AG04450 (cell line): ENCODE data around the gene ABLIM3. TPM values are rescaled to one million over a fixed set of nuclear protein-coding genes. Genes with fewer than 3 reads are reported as not detected.

Source experiments
- CTCF ChIA-PET: fragments of 300-600, 350-600 bp; formaldehyde crosslinking; extraction: SDS; loops from one replicate; lab custom pipeline; 2022; ENCODE audit warnings: antibody characterized with exemption, inconsistent platforms; lab: Charles Lee
- POLR2A ChIA-PET: fragments of 350-600 bp; formaldehyde crosslinking; extraction: SDS; loops from one replicate; lab custom pipeline; 2021; ENCODE audit warnings: antibody characterized with exemption, inconsistent platforms; lab: Yijun Ruan, JAX
- DNase-seq: peaks from one replicate; pipeline ENCODE4 v3.0.0-alpha.2; 2011; ENCODE audit warnings: low read depth, low spot score
- H3K27ac ChIP-seq: one replicate; pipeline ENCODE4 v1.5.1; 2012; ENCODE audit warnings: low read depth, low read length, control low read depth
- H3K27me3 ChIP-seq: one replicate; pipeline ENCODE4 v1.6.0; 2012; ENCODE audit warnings: low read length; ENCODE audit not compliant: control insufficient read depth, insufficient read depth
- H3K4me3 ChIP-seq: 2 replicates; pipeline ENCODE4 v1.5.1; 2011; ENCODE audit warnings: mild to moderate bottlenecking, low read depth, low read length, control low read depth
- H3K9me3 ChIP-seq: 2 replicates; pipeline ENCODE4 v1.5.1; 2012; ENCODE audit warnings: low read length; ENCODE audit not compliant: control insufficient read depth, insufficient read depth
- CTCF ChIP-seq: IDR thresholded peaks from 2 replicates; pipeline ENCODE4 v1.5.1; 2011; ENCODE audit warnings: low read depth, low read length, control low read depth, inconsistent platforms
- polyA plus RNA-seq: library from polyadenylated mRNA; depleted of rRNA; stranded (reverse); fragments of >200 nt; gene quantifications from 2 replicates; pipeline ENCODE4 v1.2.3, GENCODE V29; 2011

The ABLIM3 gene
- polyA plus RNA-seq, 1 experiment = 52.6 TPM

GRCh38 chr5:149160291-149160787 is 19.0 kb downstream of the ABLIM3 start:
- ChIA-PET CTCF (interaction anchor here (11.9 kb wide), 1 partner anchor 19 kb away, joined by 70 read pairs; the partner anchor contains the start of gene ABLIM3), POLR2A (interaction anchor here (1.2 kb wide), 1 partner anchor 70 kb away, joined by 3 read pairs; no protein-coding TSS in a partner anchor)
- H3K27ac ChIP-seq = no peak overlapping the region
- TF ChIP-seq CTCF = no peak
- no peaks in the 10 kb centered on the region for H3K27me3 ChIP-seq
- H3K9me3 ChIP-seq = no peaks in the 10 kb centered on the region
- DNase-seq = no peak
- H3K4me3 ChIP-seq = no peak overlapping the region

GRCh38 chr5:149161026-149161687 is 19.9 kb downstream of the ABLIM3 start:
- no peak for TF ChIP-seq CTCF
- POLR2A ChIA-PET = interaction anchor here (1.2 kb wide), 1 partner anchor 69 kb away, joined by 3 read pairs; no protein-coding TSS in a partner anchor
- H3K4me3 ChIP-seq = no peak overlapping the region
- H3K27me3 ChIP-seq = no peaks in the 10 kb centered on the region
- H3K27ac ChIP-seq = no peak overlapping the region
- no peak for DNase-seq
- CTCF ChIA-PET = interaction anchor here (1.5 to 11.9 kb wide), 2 partner anchors 20 to 204 kb away, joined by 3 to 70 read pairs; partner anchors contain the start of gene ABLIM3
- no peaks in the 10 kb centered on the region for H3K9me3 ChIP-seq

GRCh38 chr5:149161850-149162249 is 20.6 kb downstream of the ABLIM3 start:
- no peak for TF ChIP-seq CTCF
- no peak for DNase-seq
- Histone ChIP-seq H3K27ac (no peak overlapping the region), H3K27me3 (no peaks in the 10 kb centered on the region), H3K9me3 (no peaks in the 10 kb centered on the region), H3K4me3 (no peak overlapping the region)
- CTCF ChIA-PET = interaction anchor here (1.5 to 11.9 kb wide), 2 partner anchors 20 to 204 kb away, joined by 3 to 70 read pairs; partner anchors contain the start of gene ABLIM3
- POLR2A ChIA-PET = no interaction called here

DNA sequence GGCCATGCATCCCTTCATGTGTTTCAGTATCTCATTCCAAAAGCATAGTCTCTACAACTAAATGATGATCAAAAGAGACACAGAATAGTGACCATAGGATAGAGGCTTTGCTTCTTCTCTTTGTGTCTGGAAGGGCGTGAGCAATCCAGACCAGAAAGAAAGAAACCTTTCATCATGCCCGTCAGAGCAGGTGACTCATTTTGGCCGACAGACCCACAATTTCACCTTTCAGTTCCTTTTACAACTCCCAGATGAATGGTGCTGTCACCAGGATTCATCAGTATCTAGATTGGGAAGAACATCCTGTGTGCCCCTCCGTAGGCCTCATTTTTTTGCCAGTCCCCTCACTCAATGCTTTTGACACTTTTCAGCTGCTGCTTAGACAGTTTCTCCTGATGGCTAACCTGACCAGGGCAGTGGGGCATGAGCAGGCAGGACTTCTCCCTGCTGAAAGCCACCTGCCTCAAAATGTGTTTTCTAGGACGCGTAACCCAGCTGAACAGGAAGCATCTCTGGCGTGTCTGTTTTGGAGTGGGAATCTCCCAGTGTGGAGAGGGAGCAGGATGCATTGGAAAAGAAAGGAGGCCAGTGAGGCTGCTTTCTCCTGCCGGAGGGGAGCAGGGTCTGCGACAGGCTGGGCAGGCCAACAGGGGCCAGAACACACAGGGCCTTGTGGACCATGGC is 21.2 kb downstream of the ABLIM3 start:
- ChIA-PET CTCF (interaction anchor here (1.5 to 11.9 kb wide), 2 partner anchors 21 to 205 kb away, joined by 3 to 70 read pairs; partner anchors contain the start of gene ABLIM3), POLR2A (no interaction called here)
- H3K9me3 ChIP-seq = no peaks in the 10 kb centered on the region
- H3K27ac ChIP-seq = no peak overlapping the region
- no peak for DNase-seq
- H3K27me3 ChIP-seq = no peaks in the 10 kb centered on the region
- TF ChIP-seq CTCF = no peak
- H3K4me3 ChIP-seq = no peak overlapping the region

- POLR2A ChIA-PET = interaction anchor here (0.6 kb wide), 1 partner anchor 41 kb away, joined by 4 read pairs; no protein-coding TSS in a partner anchor
- no peak overlapping the region for H3K4me3 ChIP-seq
- CTCF ChIA-PET = interaction anchor here (1.1 to 1.2 kb wide), 2 partner anchors 23 to 64 kb away, joined by 3 to 4 read pairs; partner anchors contain the start of gene ABLIM3
- H3K27ac ChIP-seq = no peak overlapping the region
- no peak for TF ChIP-seq CTCF
- H3K27me3 ChIP-seq = no peaks in the 10 kb centered on the region
- DNase-seq = no peak
- H3K9me3 ChIP-seq = no peaks in the 10 kb centered on the region
Observed at GRCh38 chr5:149164731-149165130, 23.4 kb downstream of the ABLIM3 start.
